HEK293T (cell line): ENCODE measurements around the gene SEMA4A.

Experiments
- ARNT ChIP-seq: fragments of 450-650 bp; IDR thresholded peaks from 2 replicates; pipeline ENCODE4 v1.6.1; 2017; ENCODE audit warnings: mild to moderate bottlenecking
- ELF4 ChIP-seq: fragments of 450-650 bp; IDR thresholded peaks from 2 replicates; pipeline ENCODE4 v1.6.1; 2017; ENCODE audit warnings: antibody characterized with exemption
- FOXA1 ChIP-seq: fragments of 450-650 bp; IDR thresholded peaks from 2 replicates; pipeline ENCODE4 v1.6.1; 2016; ENCODE audit warnings: mild to moderate bottlenecking
- NFRKB ChIP-seq: fragments of 450-650 bp; IDR thresholded peaks from 2 replicates; pipeline ENCODE4 v1.6.1; 2016; ENCODE audit warnings: mild to moderate bottlenecking, moderate library complexity

- no peak for TF ChIP-seq FOXA1
- no peak for TF ChIP-seq ELF4
- no peak for TF ChIP-seq ARNT
- no peak for TF ChIP-seq NFRKB
These were observed 49.9 kb downstream of the SEMA4A start for GRCh38 chr1:156203331-156203730.
